ENCODE results near the gene WSCD2.

GRCh38 chr12:108173892-108174291 is 44.8 kb downstream of the WSCD2 start:
- TF ChIP-seq CTCF (IDR thresholded peaks at IDR 0.05) (no peak), EZH2 (IDR thresholded peaks at IDR 0.05; ENCODE audit: borderline replicate concordance, insufficient read depth, low read depth, low read length, poor library complexity, severe bottlenecking) (no peak)
